ENCODE measurements around the gene PLCB4. TPM values are rescaled to one million over a fixed set of nuclear protein-coding genes. Genes with fewer than 3 reads are reported as not detected.

Gene PLCB4
- total and polyA plus RNA-seq, 4 experiments from 2014 or later: not detected

DNA sequence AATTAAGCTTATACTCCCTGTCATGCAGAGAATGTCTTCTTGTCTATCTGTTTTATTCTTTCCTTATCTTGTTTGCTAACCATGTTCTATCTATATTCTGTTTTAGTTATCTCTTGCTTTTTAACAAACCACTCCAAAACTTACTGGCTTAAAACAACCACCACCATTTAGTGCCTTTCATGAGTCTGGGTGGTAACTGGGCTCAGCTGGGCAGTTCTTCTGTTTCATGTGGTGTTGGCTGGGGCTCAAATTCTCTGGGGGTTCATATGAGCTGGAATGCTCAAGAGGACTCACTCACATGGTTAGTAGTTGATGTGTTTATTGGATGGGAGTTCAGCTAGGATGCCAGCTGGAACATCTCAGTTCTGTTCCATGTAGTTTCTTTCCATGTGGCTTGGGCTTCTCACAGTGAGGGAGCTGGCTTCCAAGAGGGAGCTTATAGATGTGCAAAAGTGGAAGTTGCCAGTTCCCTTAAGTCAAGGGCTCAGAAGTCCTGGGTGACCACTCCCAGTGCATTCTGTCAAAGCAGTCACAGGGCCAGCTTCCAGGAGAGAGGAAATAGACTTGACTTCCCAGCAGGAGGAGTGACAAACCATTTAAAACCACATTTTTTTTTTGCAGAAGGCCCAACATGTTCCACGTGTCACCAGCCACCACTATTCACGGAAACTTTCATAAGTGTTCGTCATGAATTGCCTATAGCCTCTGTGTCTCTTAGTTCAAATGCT is 70.4 kb downstream of the PLCB4 start:
- POLR2A ChIA-PET (ENCODE audit: partially characterized antibody): no interaction called here
- Mint-ChIP-seq H3K4me1 (no peaks in the 10 kb centered on the region), H3K9me3 (peaks cover 3 to 21% (median 11%) of the 10 kb centered on the region in 8 donors), H3K27ac (no peak overlapping the region), H3K4me3 (no peak overlapping the region), H3K27me3 (no peaks in the 10 kb centered on the region), H3K36me3 (no peaks in the 10 kb centered on the region)
- no peaks in the 10 kb centered on the region for H3K36me3 ChIP-seq (ENCODE audit: insufficient read depth, low read length)
- H3K27ac ChIP-seq (ENCODE audit: low read depth, low read length): no peak overlapping the region
- DNase-seq: no peak
- CTCF ChIA-PET (ENCODE audit: partially characterized antibody): no interaction called here
- no peaks in the 10 kb centered on the region for H3K9me3 ChIP-seq (ENCODE audit: control insufficient read depth in 1 of 2, low read length in 2 of 2)
- H3K4me3 ChIP-seq (ENCODE audit: low read length in 2 of 2): no peak overlapping the region
- intact Hi-C loops (cut with micrococcal nuclease): no loop called here
- no peaks in the 10 kb centered on the region for H3K4me1 ChIP-seq (ENCODE audit: insufficient read depth, low read length)
- H3K27me3 ChIP-seq (ENCODE audit: insufficient read depth, low read length): no peaks in the 10 kb centered on the region

DNA sequence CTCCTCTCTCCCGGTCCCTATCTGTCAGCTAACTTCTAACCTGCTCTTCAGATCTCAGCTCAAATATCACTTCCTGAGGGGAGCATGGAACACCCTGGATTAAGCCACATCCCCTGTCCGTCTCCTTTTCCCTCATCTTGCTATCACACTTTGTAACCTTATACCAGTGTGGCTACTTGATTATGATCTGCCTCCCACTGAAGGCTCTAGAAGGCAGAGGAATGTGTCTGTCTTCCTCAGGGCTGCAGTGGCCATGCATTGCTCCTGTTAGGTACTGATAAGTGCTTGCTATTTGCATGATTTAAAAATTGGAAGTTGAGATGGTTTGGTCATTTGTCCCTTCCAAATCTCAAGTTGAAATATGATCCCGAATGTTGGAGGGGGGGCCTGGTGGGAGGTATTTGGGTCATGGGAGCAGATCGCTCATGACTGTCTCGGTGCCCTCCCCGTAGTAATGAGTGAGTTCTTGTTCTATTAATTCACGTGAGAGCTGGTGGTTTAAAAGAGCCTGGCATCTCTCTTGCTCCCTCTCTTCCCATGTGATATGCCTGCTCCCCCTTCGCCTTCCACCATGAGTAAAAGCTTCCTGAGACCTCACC is 71.4 kb downstream of the PLCB4 start:
- no peaks in the 10 kb centered on the region for H3K9me3 ChIP-seq (ENCODE audit: control insufficient read depth in 1 of 2, low read length in 2 of 2)
- H3K27ac ChIP-seq (ENCODE audit: low read depth, low read length): no peak overlapping the region
- H3K4me3 Mint-ChIP-seq: no peak overlapping the region
- no peaks in the 10 kb centered on the region for H3K4me1 ChIP-seq (ENCODE audit: insufficient read depth, low read length)
- no peak overlapping the region for H3K4me3 ChIP-seq (ENCODE audit: low read length in 2 of 2)
- no peaks in the 10 kb centered on the region for H3K36me3 Mint-ChIP-seq
- ChIA-PET CTCF (ENCODE audit: partially characterized antibody) (no interaction called here), POLR2A (ENCODE audit: partially characterized antibody) (no interaction called here)
- no peak for DNase-seq
- H3K4me1 Mint-ChIP-seq: no peaks in the 10 kb centered on the region
- intact Hi-C loops (cut with micrococcal nuclease): no loop called here
- peaks cover 3 to 19% (median 9%) of the 10 kb centered on the region in 8 donors for H3K9me3 Mint-ChIP-seq
- H3K27me3 Mint-ChIP-seq: no peaks in the 10 kb centered on the region
- no peaks in the 10 kb centered on the region for H3K36me3 ChIP-seq (ENCODE audit: insufficient read depth, low read length)
- H3K27me3 ChIP-seq (ENCODE audit: insufficient read depth, low read length): no peaks in the 10 kb centered on the region
- H3K27ac Mint-ChIP-seq: no peak overlapping the region

DNA sequence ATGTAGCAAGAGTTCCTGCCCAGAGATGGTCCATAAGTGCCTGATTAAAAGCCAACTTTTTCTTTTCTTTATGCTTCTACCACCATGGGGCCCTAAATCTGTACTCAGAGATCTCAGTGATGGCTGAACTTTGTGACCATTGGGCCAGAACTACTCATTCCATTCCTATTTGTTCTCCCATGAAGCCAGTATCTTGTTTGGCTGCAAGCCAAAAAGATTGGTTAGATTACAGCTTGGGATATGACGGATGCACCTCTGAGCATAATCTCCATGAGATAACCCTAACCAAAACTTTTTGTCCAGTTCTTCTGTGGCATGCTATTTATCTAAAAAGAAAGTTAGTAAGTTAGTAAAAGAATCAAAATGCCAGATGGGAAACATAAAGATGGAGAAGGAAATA is 72.2 kb downstream of the PLCB4 start:
- Mint-ChIP-seq H3K4me3 (no peak overlapping the region), H3K4me1 (no peaks in the 10 kb centered on the region), H3K36me3 (no peaks in the 10 kb centered on the region), H3K9me3 (peaks cover 3 to 23% (median 9%) of the 10 kb centered on the region in 8 donors), H3K27ac (no peak overlapping the region), H3K27me3 (no peaks in the 10 kb centered on the region)
- H3K4me3 ChIP-seq (ENCODE audit: low read length in 2 of 2): no peak overlapping the region
- POLR2A ChIA-PET (ENCODE audit: partially characterized antibody): no interaction called here
- no peaks in the 10 kb centered on the region for H3K27me3 ChIP-seq (ENCODE audit: insufficient read depth, low read length)
- intact Hi-C loops (cut with micrococcal nuclease): no loop called here
- no peaks in the 10 kb centered on the region for H3K9me3 ChIP-seq (ENCODE audit: control insufficient read depth in 1 of 2, low read length in 2 of 2)
- no peak overlapping the region for H3K27ac ChIP-seq (ENCODE audit: low read depth, low read length)
- no peaks in the 10 kb centered on the region for H3K36me3 ChIP-seq (ENCODE audit: insufficient read depth, low read length)
- CTCF ChIA-PET (ENCODE audit: partially characterized antibody): no interaction called here
- no peak for DNase-seq
- no peaks in the 10 kb centered on the region for H3K4me1 ChIP-seq (ENCODE audit: insufficient read depth, low read length)

DNA sequence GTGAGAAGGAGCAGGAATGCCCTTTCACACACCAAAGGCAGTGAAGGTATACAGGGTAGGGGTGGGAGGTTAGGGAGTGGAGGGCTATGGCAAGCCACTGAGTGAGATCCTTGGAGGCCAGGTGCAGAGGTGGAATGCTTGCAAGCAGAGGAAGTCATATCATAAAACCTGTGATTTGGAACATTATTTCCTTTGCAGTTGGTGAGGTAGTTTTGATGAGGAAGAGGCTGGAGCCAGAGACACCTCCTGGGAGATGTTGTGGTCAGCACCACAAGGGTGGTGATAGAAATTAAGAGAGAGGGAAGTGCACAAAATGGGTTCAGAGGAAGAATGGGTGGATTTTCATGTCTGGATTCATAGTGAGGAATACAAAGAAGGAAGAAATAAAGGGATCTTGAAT is 73.0 kb downstream of the PLCB4 start:
- intact Hi-C loops (cut with micrococcal nuclease): no loop called here
- CTCF ChIA-PET (ENCODE audit: partially characterized antibody): no interaction called here
- no peak overlapping the region for H3K4me3 Mint-ChIP-seq
- H3K27me3 Mint-ChIP-seq: no peaks in the 10 kb centered on the region
- POLR2A ChIA-PET (ENCODE audit: partially characterized antibody): no interaction called here
- H3K9me3 Mint-ChIP-seq: peaks cover 3 to 23% (median 10%) of the 10 kb centered on the region in 8 donors
- Histone ChIP-seq H3K27ac (ENCODE audit: low read depth, low read length) (no peak overlapping the region), H3K36me3 (ENCODE audit: insufficient read depth, low read length) (no peaks in the 10 kb centered on the region), H3K27me3 (ENCODE audit: insufficient read depth, low read length) (no peaks in the 10 kb centered on the region), H3K9me3 (ENCODE audit: control insufficient read depth in 1 of 2, low read length in 2 of 2) (no peaks in the 10 kb centered on the region), H3K4me1 (ENCODE audit: insufficient read depth, low read length) (no peaks in the 10 kb centered on the region), H3K4me3 (ENCODE audit: low read length in 2 of 2) (no peak overlapping the region)
- no peaks in the 10 kb centered on the region for H3K36me3 Mint-ChIP-seq
- no peak for DNase-seq
- H3K27ac Mint-ChIP-seq: no peak overlapping the region
- no peaks in the 10 kb centered on the region for H3K4me1 Mint-ChIP-seq

DNA sequence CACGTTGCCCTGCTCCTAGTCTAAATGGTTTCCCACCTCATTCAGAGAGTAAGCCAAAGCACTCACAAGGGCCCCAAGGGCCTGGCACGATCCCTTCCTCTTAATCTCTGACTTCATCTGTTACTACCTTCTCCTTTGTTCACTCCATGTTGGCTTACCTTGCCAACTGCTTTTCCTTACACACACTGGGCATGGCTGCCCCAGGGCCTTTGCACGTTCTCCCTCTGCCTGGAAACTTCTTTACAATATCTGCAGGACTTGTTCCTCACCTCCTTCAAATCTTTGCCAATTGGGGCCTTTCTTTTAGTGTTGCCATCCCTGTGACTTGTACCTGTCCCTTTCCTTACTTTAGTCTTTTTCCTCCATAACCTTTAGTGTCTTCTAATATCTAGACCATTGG is 73.9 kb downstream of the PLCB4 start:
- Histone ChIP-seq H3K27ac (ENCODE audit: low read depth, low read length) (no peak overlapping the region), H3K27me3 (ENCODE audit: insufficient read depth, low read length) (no peaks in the 10 kb centered on the region), H3K4me3 (ENCODE audit: low read length in 2 of 2) (no peak overlapping the region), H3K9me3 (ENCODE audit: control insufficient read depth in 1 of 2, low read length in 2 of 2) (no peaks in the 10 kb centered on the region), H3K36me3 (ENCODE audit: insufficient read depth, low read length) (no peaks in the 10 kb centered on the region), H3K4me1 (ENCODE audit: insufficient read depth, low read length) (no peaks in the 10 kb centered on the region)
- Mint-ChIP-seq H3K4me1 (no peaks in the 10 kb centered on the region), H3K27ac (no peak overlapping the region), H3K27me3 (no peaks in the 10 kb centered on the region), H3K4me3 (no peak overlapping the region), H3K9me3 (peaks cover 3 to 23% (median 11%) of the 10 kb centered on the region in 8 donors), H3K36me3 (no peaks in the 10 kb centered on the region)
- ChIA-PET POLR2A (ENCODE audit: partially characterized antibody) (no interaction called here), CTCF (ENCODE audit: partially characterized antibody) (no interaction called here)
- intact Hi-C loops (cut with micrococcal nuclease): no loop called here
- DNase-seq: no peak

DNA sequence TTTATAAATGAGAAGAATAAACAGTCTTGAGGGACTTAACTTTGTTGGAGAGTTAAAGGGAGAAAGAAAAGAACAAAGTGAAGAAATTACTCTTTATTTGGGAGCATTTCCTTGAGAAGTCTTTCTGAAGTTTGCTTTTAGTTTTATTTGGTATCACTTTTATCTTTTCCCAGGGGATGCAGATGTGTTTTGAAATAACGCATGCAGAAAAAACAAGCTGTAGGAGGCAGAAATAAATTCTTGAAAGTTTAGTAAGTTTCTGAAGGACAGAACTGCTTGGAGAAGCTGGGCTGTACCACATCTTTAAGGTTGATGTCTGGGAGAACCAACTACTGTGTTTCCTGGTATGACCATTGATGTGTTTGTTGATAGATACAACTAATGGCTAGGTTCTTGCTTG is 75.0 kb downstream of the PLCB4 start:
- ChIA-PET POLR2A (ENCODE audit: partially characterized antibody) (no interaction called here), CTCF (ENCODE audit: partially characterized antibody) (interaction anchor here (0.9 kb wide), 1 partner anchor 9 kb away, joined by 3 read pairs; no protein-coding TSS in a partner anchor)
- Histone ChIP-seq H3K27ac (ENCODE audit: low read depth, low read length) (no peak overlapping the region), H3K36me3 (ENCODE audit: insufficient read depth, low read length) (no peaks in the 10 kb centered on the region), H3K4me3 (ENCODE audit: low read length in 2 of 2) (no peak overlapping the region), H3K4me1 (ENCODE audit: insufficient read depth, low read length) (no peaks in the 10 kb centered on the region), H3K27me3 (ENCODE audit: insufficient read depth, low read length) (no peaks in the 10 kb centered on the region), H3K9me3 (ENCODE audit: control insufficient read depth in 1 of 2, low read length in 2 of 2) (no peaks in the 10 kb centered on the region)
- no peak for DNase-seq
- peaks cover 0 to 23% (median 11%) of the 10 kb centered on the region in 8 donors for H3K9me3 Mint-ChIP-seq
- H3K4me3 Mint-ChIP-seq: no peak overlapping the region
- H3K27ac Mint-ChIP-seq: no peak overlapping the region
- intact Hi-C loops (cut with micrococcal nuclease): no loop called here
- H3K36me3 Mint-ChIP-seq: no peaks in the 10 kb centered on the region
- no peaks in the 10 kb centered on the region for H3K27me3 Mint-ChIP-seq
- no peaks in the 10 kb centered on the region for H3K4me1 Mint-ChIP-seq

DNA sequence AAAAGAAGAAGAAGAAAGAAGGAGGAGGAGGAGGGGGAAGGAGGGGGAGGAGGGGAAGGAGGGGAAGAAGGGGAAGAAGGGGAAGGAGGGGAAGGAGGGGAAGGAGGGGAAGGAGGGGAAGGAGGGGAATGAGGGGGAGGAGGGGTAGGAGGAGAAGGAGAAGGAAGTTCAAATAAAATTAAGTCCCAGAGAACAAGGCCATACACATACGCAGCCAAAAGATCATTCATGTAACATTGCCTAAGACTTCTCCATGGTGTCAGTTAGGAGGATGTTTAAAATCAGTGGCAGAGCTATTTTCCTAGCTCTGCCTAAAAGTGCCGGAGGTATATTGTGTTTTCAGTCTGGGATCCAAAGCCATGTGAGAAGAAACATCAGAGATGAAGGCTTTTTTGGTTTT is 75.8 kb downstream of the PLCB4 start:
- H3K4me1 Mint-ChIP-seq: no peaks in the 10 kb centered on the region
- Histone ChIP-seq H3K4me3 (ENCODE audit: low read length in 2 of 2) (no peak overlapping the region), H3K4me1 (ENCODE audit: insufficient read depth, low read length) (no peaks in the 10 kb centered on the region), H3K27ac (ENCODE audit: low read depth, low read length) (no peak overlapping the region), H3K36me3 (ENCODE audit: insufficient read depth, low read length) (no peaks in the 10 kb centered on the region), H3K27me3 (ENCODE audit: insufficient read depth, low read length) (no peaks in the 10 kb centered on the region), H3K9me3 (ENCODE audit: control insufficient read depth in 1 of 2, low read length in 2 of 2) (no peaks in the 10 kb centered on the region)
- H3K9me3 Mint-ChIP-seq: peaks cover 0 to 21% (median 9%) of the 10 kb centered on the region in 8 donors
- POLR2A ChIA-PET (ENCODE audit: partially characterized antibody): no interaction called here
- H3K4me3 Mint-ChIP-seq: no peak overlapping the region
- H3K27ac Mint-ChIP-seq: no peak overlapping the region
- no peaks in the 10 kb centered on the region for H3K27me3 Mint-ChIP-seq
- intact Hi-C loops (cut with micrococcal nuclease): no loop called here
- H3K36me3 Mint-ChIP-seq: no peaks in the 10 kb centered on the region
- DNase-seq: no peak
- CTCF ChIA-PET (ENCODE audit: partially characterized antibody): no interaction called here
